Coronary artery (tissue), 2 donors: ENCODE results near the gene MIB2.
"Not testable (repeated sequence)": the region's sequence is repeated elsewhere in the genome, so short reads cannot be mapped to it uniquely, and the experiment has no call there.

Source experiments
- DNase-seq: peaks from one replicate; pipeline ENCODE4 v3.0.0-alpha.2; 2017; ENCODE audit warnings: low spot score
- H3K27ac ChIP-seq, 2 donors: fragments of 200-600 bp; sonication (generic); one replicate each; pipeline ENCODE4 v1.5.1; 2016 to 2019
- H3K4me3 ChIP-seq: fragments of 200-600 bp; sonication (generic); 2 replicates; pipeline ENCODE4 v1.5.1; 2016; ENCODE audit warnings: mild to moderate bottlenecking, moderate library complexity
- CTCF ChIP-seq: fragments of 200-600 bp; sonication (generic); IDR thresholded peaks from one replicate; pipeline ENCODE4 v1.5.1; 2019; ENCODE audit warnings: antibody characterized with exemption

The MIB2 gene

DNA sequence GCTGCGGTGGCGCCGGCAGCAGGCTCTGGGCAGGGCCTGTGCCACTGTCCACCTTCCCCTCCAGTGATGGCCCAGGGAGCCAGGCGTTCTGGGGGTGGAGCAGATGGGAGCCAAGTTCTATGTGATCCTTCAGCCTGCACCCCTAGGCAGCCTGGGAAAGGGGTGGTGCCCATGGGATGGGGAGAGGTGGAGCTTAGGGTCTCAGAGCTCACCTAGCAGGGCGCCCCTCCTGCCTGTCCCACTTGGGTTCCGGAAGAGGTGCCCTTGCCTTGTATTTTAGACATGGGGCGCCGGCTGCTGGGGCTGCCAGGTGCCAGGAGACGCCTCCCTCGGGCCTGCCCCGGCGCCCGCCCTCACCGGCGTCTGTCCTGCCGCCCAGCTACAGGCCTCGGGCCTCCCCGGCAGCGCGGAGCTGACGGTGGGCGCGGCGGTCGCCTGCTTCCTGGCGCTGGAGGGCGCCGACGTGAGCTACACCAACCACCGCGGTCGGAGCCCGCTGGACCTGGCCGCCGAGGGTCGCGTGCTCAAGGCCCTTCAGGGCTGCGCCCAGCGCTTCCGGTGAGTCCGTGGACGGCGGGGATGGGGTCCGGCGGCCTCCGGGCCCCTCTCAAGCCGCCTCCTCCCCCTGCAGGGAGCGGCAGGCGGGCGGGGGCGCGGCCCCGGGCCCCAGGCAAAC is 13.6 kb downstream of the MIB2 start:
- no peak for DNase-seq
- Histone ChIP-seq H3K4me3 (no peak overlapping the region), H3K27ac (no peak overlapping the region)
- no peak for TF ChIP-seq CTCF

DNA sequence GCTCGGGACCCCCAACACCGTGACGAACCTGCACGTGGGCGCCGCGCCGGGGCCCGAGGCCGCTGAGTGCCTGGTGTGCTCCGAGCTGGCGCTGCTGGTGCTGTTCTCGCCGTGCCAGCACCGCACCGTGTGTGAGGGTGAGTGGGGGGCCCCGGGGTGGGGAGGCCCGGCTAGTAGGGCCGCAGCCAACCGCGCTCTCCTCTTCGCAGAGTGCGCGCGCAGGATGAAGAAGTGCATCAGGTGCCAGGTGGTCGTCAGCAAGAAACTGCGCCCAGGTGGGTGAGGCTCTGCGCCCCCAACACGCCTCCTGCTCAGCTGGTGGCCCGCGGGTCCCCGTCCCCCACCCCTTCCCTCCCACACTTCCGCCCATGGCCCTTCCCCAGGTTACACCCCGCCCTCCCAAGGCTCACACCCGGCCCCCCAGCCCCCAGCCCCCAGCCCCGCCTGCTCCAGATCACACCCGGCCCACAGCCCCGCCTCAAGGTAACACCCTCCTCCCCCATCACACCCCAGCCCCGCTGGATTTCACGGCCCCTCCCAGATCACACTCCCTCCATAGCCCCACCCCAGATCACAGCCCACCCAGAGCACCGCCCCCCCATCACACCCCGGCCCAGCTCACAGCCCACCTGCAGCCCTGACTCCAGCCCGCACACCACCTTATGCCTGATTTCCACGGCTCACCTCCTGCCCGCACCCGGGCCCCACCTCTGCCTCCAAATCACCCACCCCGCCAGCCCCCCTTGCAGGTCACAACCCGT is 14.3 kb downstream of the MIB2 start:
- no peak for TF ChIP-seq CTCF
- DNase-seq = peak; percentile 71
- peak overlapping the region; percentile 77 for H3K4me3 ChIP-seq
- H3K27ac ChIP-seq = peak overlapping the region in 1 of 2 donors; percentile 97

- peak overlapping the region; percentile 77 for H3K4me3 ChIP-seq
- TF ChIP-seq CTCF = no peak
- peak; percentile 86 for DNase-seq
- peak overlapping the region; percentile 72 to 97 for H3K27ac ChIP-seq
These were observed 15.1 kb downstream of the MIB2 start for GRCh38 chr1:1630191-1630964.

DNA sequence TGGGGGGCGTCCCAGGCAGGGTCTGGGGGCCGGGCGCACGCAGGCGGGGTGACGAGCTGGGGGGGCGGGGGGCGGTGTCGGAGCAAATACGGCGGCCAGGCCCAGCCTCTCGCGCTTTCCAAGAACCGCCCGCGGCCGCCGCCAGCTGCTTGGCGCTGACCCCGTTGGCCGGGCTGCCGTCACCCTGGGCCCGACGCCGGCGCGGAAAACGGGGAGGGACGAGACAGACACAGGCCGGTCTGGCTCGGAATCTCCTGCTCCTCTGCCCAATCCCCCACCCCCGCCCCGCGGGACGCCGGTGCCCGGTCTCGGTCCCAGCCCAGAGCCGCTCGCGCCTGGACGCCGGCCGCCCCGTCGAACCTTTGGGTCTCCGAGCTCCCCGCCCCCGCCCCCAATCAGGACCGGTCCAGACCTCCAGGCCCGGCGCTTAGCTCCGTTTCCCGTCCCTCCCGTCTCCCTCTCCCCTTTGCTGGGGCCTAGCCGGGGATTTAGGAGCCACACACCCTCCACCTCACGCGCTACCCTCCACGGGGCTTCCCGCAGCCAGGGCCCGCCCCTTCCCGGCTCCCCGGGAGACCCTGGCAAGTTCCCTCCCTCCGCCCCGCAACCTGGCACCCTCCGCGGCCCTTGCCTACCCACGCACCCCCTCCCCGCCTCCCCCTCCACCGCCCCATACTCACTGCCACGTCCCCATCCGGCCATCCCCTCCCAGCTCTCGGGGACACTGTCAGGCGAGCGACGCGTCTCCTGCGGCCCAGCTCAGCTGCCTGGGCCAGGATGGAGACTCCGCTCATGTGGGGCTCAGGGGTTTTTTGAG is 15.9 kb downstream of the MIB2 start:
- peak overlapping the region; percentile 72 to 97 for H3K27ac ChIP-seq
- peak overlapping the region; percentile 77 for H3K4me3 ChIP-seq
- peak; percentile 80 for DNase-seq
- TF ChIP-seq CTCF = no peak

DNA sequence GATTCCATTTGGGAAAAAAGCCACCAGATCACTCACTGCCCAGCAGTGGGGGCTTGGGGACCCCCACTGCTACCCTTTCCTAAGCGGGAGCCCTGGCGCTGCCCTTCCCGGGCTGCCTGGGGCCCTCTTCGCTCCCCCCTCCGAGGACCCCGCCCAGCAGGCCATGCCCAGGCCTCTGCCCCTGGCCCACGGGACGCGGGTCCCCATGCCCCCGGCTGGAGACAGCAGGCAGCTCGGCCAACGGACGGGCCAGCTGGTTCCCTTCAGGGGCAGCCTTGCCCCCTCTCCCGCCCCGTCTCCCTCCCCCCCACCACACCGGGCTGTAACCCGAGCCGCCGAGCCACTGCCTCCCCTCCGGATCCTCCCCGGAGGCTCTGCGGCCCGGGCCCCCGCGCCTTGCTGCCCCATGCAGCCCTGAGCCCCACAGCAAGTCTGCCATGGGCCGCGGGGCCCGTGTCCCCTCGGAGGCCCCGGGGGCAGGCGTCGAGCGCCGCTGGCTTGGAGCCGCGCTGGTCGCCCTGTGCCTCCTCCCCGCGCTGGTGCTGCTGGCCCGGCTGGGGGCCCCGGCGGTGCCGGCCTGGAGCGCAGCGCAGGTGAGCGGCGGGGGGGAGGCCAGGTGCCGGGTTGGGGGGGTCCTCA is 16.6 kb downstream of the MIB2 start, which contains the start of gene MMP23B:
TSS of gene MMP23B (plus strand) at position 392 of the 639 bp plus-strand sequence. CDS start at position 438, 46 bp downstream.
- no peak for TF ChIP-seq CTCF
- Histone ChIP-seq H3K27ac (peak within 1 kb of the TSS; percentile 72 to 97), H3K4me3 (peak within 1 kb of the TSS; percentile 77)
- no peak for DNase-seq

GRCh38 chr1:1633409-1633808 is 18.1 kb downstream of the MIB2 start:
- not testable (repeated sequence) for H3K27ac ChIP-seq, H3K4me3 ChIP-seq, DNase-seq

DNA sequence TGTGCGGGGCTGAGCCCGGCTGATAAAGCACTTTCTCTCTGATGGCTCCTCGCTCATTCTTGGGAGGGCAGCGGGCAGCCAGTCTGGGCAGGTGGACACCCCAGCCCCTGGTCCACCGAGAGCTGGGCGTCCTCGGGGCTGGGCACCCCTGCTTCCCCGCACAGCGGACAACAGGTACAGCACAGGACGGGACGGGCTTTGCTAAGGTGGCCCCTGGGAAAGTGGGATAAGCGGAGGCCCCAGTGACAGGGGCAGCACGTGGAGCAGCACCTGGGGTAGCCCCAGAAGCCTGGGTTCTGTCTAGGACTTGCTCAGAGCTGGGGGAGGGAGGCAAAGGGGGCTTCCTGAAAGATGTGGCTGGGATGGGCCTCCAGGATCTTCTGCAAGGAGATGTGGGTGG is 19.3 kb downstream of the MIB2 start:
- not testable (repeated sequence) for H3K4me3 ChIP-seq, H3K27ac ChIP-seq, DNase-seq

DNA sequence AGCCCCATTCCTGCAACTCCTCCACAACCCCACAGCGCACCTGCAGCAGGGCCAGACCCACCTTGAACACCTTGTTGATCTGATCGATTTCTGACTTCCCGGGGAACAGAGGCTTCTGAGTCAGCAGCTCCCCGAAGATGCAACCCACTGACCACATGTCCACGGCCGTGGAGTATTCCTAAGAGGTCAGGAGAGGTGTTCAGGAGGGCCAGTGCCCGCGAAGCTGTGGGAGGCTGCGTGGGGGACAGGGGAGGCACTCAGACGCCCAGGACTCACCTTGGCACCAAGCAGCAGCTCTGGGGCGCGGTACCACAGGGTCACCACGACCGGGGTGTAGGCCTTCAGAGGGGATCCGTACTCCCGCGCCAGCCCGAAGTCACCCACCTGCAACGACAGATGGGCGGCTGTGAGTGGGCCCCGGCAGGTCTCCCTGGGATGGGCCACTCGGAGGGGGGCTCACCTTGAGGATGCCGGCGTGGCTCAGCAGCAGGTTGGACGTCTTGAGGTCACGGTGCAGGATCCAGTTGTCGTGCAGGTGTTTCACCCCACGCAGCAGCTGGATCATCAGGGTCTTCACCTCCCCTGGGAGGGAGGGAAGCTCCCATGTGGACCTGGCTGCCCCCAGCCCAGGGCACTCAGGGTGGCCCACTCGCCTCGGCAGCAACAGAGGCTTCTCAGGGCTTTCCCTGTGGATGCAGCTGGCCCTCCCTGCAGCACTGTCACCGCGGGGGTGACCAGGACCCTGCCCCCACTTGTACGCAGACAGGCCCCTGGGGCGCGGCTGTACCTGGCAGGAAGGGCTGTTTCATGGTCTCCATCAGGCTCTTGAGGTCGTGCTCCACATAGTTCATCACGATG is 21.6 kb downstream of the MIB2 start:
- H3K27ac ChIP-seq, H3K4me3 ChIP-seq: not testable (repeated sequence)
- DNase-seq = peak; percentile 72

DNA sequence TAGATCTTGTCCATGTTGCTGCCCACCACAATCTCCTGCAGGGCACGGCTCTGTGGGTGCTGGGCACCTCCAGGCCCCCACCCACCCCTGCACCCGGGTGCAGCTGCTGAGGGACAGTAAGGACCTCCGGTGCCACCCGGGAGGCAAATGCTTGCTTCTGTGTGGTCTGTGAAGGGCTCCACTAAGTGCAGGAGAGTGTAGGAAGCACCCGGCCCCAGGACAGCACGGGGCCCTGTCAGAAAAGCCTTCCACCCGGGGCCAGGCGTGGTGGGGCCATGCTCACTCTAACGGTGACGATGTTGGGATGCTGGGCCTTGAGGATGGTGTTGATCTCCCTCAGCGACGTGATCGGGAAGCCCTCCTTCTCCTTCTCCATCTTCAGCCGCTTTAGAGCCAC is 22.2 kb downstream of the MIB2 start:
- DNase-seq, H3K4me3 ChIP-seq, H3K27ac ChIP-seq: not testable (repeated sequence)

DNA sequence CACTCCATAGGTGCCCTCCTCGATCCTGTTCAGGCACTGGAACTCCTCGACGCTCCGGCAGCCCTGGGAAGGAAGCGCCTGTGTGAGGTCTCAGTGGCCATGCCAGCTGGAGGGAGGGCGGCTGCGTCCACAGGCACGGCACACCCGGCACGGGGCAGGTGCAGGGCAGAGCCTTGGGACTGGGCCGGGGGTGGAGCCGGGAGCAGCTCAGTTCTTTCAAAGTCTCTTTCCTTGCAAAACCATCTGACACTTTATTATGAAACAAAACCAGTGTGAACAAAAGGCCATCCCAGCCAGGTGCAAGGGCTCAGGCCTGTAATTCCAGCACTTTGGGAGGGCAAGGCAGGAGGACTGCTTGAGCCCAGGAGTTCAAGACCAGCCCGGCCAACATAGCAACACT is 23.2 kb downstream of the MIB2 start:
- H3K27ac ChIP-seq, H3K4me3 ChIP-seq, DNase-seq: not testable (repeated sequence)
